K562 (cell line): ENCODE results near the gene C17orf113. TPM values are rescaled to one million over a fixed set of nuclear protein-coding genes. Genes with fewer than 3 reads are reported as not detected.
A peak's percentile ranks its signal among the peaks of the same experiment; 100 is the strongest.

Source experiments
- ATAC-seq: fragments of 200-7000 bp; cut with Tn5 transposase; 3 replicates; pipeline ENCODE4 v1.9.1; 2020; ENCODE audit warnings: moderate library complexity
- BruUV-seq: library from RNA; stranded (reverse); fragments of 400-500 nt; replicated peaks from 2 replicates; lab custom pipeline; 2021; lab: Mats Ljungman, UMichigan
- CTCF ChIA-PET: fragments of 300-600 bp; formaldehyde crosslinking; extraction: SDS; loops from one replicate; lab custom pipeline; 2021; ENCODE audit warnings: low intra/inter-chr PET ratio; lab: Yijun Ruan, JAX
- POLR2A ChIA-PET: fragments of 300-600, 350-650 bp; sonication (Branson Sonifier 250); formaldehyde crosslinking; extraction: SDS; loops from one replicate; lab custom pipeline; 2021; ENCODE audit warnings: antibody characterized with exemption, inconsistent platforms; lab: Yijun Ruan, JAX
- DNase-seq, 4 experiments: peaks; one replicate each; pipeline versions ENCODE4 v3.0.0 to v3.0.0-alpha.2; 2011 to 2018; ENCODE audit warnings: low spot score in 3 of 4, mixed read lengths in 3 of 4; ENCODE audit errors: extremely low read depth in 1 of 4
- FAIRE-seq: peaks from 2 replicates; lab custom pipeline; 2011; peaks lifted over from hg19 to GRCh38; lab: Jason Lieb, UNC
- H2AFZ ChIP-seq: 2 replicates; pipeline ENCODE4 v1.6.0; 2011; ENCODE audit warnings: low read depth, low read length, control low read depth, inconsistent platforms
- H3K27ac ChIP-seq: fragments of 200-600 bp; 3 replicates; pipeline ENCODE4 v1.8.0; 2011; ENCODE audit warnings: low read depth, mild to moderate bottlenecking, control low read depth, inconsistent platforms, low read length, moderate library complexity, mixed read lengths; ENCODE audit errors: extremely low read depth
- H3K27me3 ChIP-seq, 2 experiments: fragments of 300-600 bp in 1 of 2; 2 replicates in 1 of 2; 3 replicates in 1 of 2; pipeline versions ENCODE4 v1.6.0 to v1.8.0; 2011; ENCODE audit warnings: inconsistent platforms in 2 of 2, low read length in 2 of 2, mild to moderate bottlenecking in 1 of 2, mixed read lengths in 1 of 2, moderate library complexity in 1 of 2; ENCODE audit not compliant: control insufficient read depth in 2 of 2, insufficient read depth in 2 of 2
- H3K36me3 ChIP-seq: fragments of 300-600 bp; 3 replicates; pipeline ENCODE4 v1.8.0; 2011; ENCODE audit warnings: mild to moderate bottlenecking, low read length, inconsistent platforms; ENCODE audit not compliant: control insufficient read depth, insufficient read depth
- H3K4me1 ChIP-seq, 2 experiments: fragments of 200-600 bp in 1 of 2; replicated peaks in 1 of 2; 2 replicates in 1 of 2; 3 replicates in 1 of 2; pipeline versions ENCODE4 v1.5.1 to v1.8.0; 2011; ENCODE audit warnings: inconsistent platforms in 2 of 2, low read length in 2 of 2, mild to moderate bottlenecking in 1 of 2, mixed read lengths in 1 of 2, moderate library complexity in 1 of 2; ENCODE audit not compliant: control insufficient read depth in 2 of 2, insufficient read depth in 2 of 2
- H3K4me2 ChIP-seq: 2 replicates; pipeline ENCODE4 v1.6.1; 2011; ENCODE audit warnings: low read length, control low read depth, inconsistent platforms, mixed read lengths; ENCODE audit not compliant: insufficient read depth
- H3K4me3 ChIP-seq: fragments of 200-600 bp; sonication (generic), shearing (Covaris generic); 2 replicates; pipeline ENCODE4 v1.5.1; 2016; ENCODE audit warnings: control low read depth, inconsistent platforms
- H3K79me2 ChIP-seq: fragments of 200-600 bp; 3 replicates; pipeline ENCODE4 v1.8.0; 2011; ENCODE audit warnings: low read length, inconsistent platforms; ENCODE audit not compliant: control insufficient read depth, insufficient read depth
- H3K9ac ChIP-seq, 2 experiments: 2 replicates each; pipeline versions ENCODE4 v1.6.0 to v1.6.1; 2011; ENCODE audit warnings: low read depth in 2 of 2, low read length in 2 of 2, control low read depth in 1 of 2, inconsistent platforms in 1 of 2, mild to moderate bottlenecking in 1 of 2, mixed read lengths in 1 of 2; ENCODE audit not compliant: insufficient read depth in 1 of 2
- H3K9me1 ChIP-seq: one replicate; pipeline ENCODE4 v1.6.0; 2011; ENCODE audit warnings: inconsistent platforms, mild to moderate bottlenecking, low read length, moderate library complexity; ENCODE audit not compliant: control insufficient read depth, insufficient read depth
- H3K9me3 ChIP-seq: replicated peaks from 2 replicates; pipeline ENCODE4 v1.5.1; 2011; ENCODE audit warnings: low read depth, low read length, inconsistent platforms; ENCODE audit not compliant: control insufficient read depth, insufficient read depth
- H4K20me1 ChIP-seq: replicated peaks from 2 replicates; pipeline ENCODE4 v1.6.1; 2011; ENCODE audit warnings: low read length, inconsistent platforms, mixed read lengths; ENCODE audit not compliant: control insufficient read depth, insufficient read depth
- C11orf30 ChIP-seq: fragments of 450-650 bp; IDR thresholded peaks from 2 replicates; pipeline ENCODE4 v1.6.1; 2016; ENCODE audit warnings: low read depth, mild to moderate bottlenecking
- ETV5 ChIP-seq: sonication (generic); formaldehyde crosslinking; IDR thresholded peaks from 2 replicates; pipeline ENCODE4 v1.4.0; 2020; ENCODE audit warnings: low read depth, mild to moderate bottlenecking, missing genetic modification reagents
- KAT8 ChIP-seq: fragments of 450-650 bp; IDR thresholded peaks from 2 replicates; pipeline ENCODE4 v1.6.1; 2016; ENCODE audit warnings: low read depth, mild to moderate bottlenecking
- MAFF ChIP-seq: IDR thresholded peaks from 2 replicates; pipeline ENCODE4 v1.6.1; 2012; ENCODE audit warnings: low read length, improper control_type of control experiment
- MAFG ChIP-seq: fragments of 450-650 bp; conservative IDR thresholded peaks from 2 replicates; pipeline ENCODE4 v1.6.1; 2016; ENCODE audit warnings: missing genetic modification characterization, missing compliant biosample characterization
- MAFK ChIP-seq: IDR thresholded peaks from 2 replicates; pipeline ENCODE4 v1.6.1; 2011; ENCODE audit warnings: low read length, improper control_type of control experiment
- RBM15 ChIP-seq: fragments of 200-400 bp; formaldehyde crosslinking; IDR thresholded peaks from 2 replicates; pipeline ENCODE4 v1.6.1; 2018; ENCODE audit warnings: mild to moderate bottlenecking, low read length, moderate library complexity; ENCODE audit not compliant: insufficient read depth
- SP1 ChIP-seq: sonication (generic); formaldehyde crosslinking; IDR thresholded peaks from 2 replicates; pipeline ENCODE4 v1.8.1; 2022; ENCODE audit warnings: mild to moderate bottlenecking, missing genetic modification reagents
- TAF7 ChIP-seq: fragments of 450-650 bp; IDR thresholded peaks from 2 replicates; pipeline ENCODE4 v1.6.1; 2016; ENCODE audit warnings: missing genetic modification characterization, missing compliant biosample characterization
- TAF9B ChIP-seq: fragments of 450-650 bp; IDR thresholded peaks from 2 replicates; pipeline ENCODE4 v1.6.1; 2018; ENCODE audit warnings: mild to moderate bottlenecking; ENCODE audit not compliant: partially characterized antibody
- ZNF316 ChIP-seq: fragments of 450-650 bp; IDR thresholded peaks from 2 replicates; pipeline ENCODE4 v1.6.1; 2016
- ZNF830 ChIP-seq: fragments of 250-450 bp; sonication (Bioruptor Pico); IDR thresholded peaks from 2 replicates; pipeline ENCODE4 v1.5.0; 2021; ENCODE audit warnings: mild to moderate bottlenecking
- WGBS: fragments of 100-300 bp; shearing (Covaris generic); methylation state at CpG from one replicate; pipeline ENCODE4 v1.1.6; 2016; ENCODE audit warnings: low coverage, mixed read lengths; ENCODE audit not compliant: insufficient coverage; ENCODE audit errors: missing lambda C conversion rate; 5-methylcytosine and 5-hydroxymethylcytosine counted together
- in situ Hi-C: fragments of 300-500 bp; cut with MboI; formaldehyde crosslinking; loops from 4 replicates; pipeline ENCODE4 v1.15.0; 2018; ENCODE audit warnings: inconsistent platforms, mixed read lengths
- intact Hi-C: fragments of 100-400 bp; cut with micrococcal nuclease; formaldehyde crosslinking; loops from 2 replicates; pipeline ENCODE4 v1.14.2; 2022
- polyA plus RNA-seq, 8 experiments: library from polyadenylated mRNA; depleted of rRNA in 4 of 8; stranded (reverse) in 5 of 8; unstranded in 3 of 8; fragments of >200 nt; fragmentation: Nextera tagmentation in 2 of 8; fragmentation: Illumina TruSeq in 1 of 8; extraction: Ambion mirVana in 2 of 8; extraction: Trizol in 1 of 8; gene quantifications; 2 replicates each; pipeline versions ENCODE4 v1.2.1 to v1.2.3, GENCODE V29; 2011 to 2014; ENCODE audit warnings: inconsistent platforms in 1 of 8, missing spikeins in 1 of 8
- total RNA-seq, 7 experiments: library from RNA; depleted of rRNA in 6 of 7; stranded (reverse); fragments of >200 nt in 6 of 7; fragmentation: Illumina TruSeq in 2 of 7; extraction: Trizol in 2 of 7; gene quantifications; 2 replicates each; pipeline versions ENCODE4 v1.2.1 to v1.2.3, GENCODE V29; 2011 to 2021; ENCODE audit warnings: low replicate concordance in 1 of 7
- TF ChIP-seq, protein P1 (sequence below), 2 experiments: IDR thresholded peaks; 2 replicates each; pipeline ENCODE4 v1.6.1; 2012; ENCODE audit warnings: improper control_type of control experiment in 2 of 2, low read depth in 2 of 2, low read length in 2 of 2, borderline replicate concordance in 1 of 2
- TF ChIP-seq, protein P2 (sequence below): fragments of 250-450 bp; sonication (Bioruptor Pico); IDR thresholded peaks from 2 replicates; pipeline ENCODE4 v1.5.0; 2021

The C17orf113 gene
- total and polyA plus RNA-seq, 9 of the 15 experiments (the other 6 are each of a cell fraction or from before 2014, with no cell fraction given), result 0.10 to 1.2 (median 0.31) TPM

DNA sequence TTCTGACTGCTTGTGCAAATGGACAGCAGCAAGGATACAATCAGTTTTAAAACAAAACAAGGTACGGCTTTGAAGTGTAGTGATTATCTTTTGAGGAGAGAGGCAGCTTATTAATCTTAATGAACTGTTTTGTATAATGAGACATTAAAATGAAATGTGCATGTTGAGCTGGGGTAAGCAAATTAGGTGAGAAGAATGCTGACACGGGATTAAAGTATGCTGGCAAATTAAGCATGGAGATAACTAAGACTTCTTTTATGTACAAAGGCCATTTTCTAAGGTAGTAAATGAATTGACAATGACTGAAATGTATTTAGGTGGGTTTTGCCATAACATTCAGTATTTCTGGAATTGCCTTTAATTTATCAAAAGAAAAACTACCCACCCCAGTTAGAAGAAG lies 51.9 kb downstream of the C17orf113 start:
- no peak overlapping the region for H3K27ac ChIP-seq

DNA sequence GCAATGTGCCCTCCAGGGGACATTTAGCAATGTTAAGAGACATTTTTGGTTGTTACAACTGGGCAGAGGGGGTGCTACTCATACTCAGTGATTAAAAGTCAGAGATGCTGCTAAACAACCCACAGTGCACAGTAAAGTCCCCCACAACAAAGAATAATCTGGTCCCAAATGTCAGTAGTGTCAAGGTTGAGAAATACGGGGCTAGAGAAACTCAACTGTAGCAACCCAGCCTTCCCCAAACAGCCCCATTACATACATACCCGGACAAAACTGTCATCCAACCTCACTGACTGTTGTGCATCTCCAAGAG lies 53.6 kb downstream of the C17orf113 start:
- Histone ChIP-seq H3K4me1 (no peaks in the 10 kb centered on the region), H3K9me3 (no peaks in the 10 kb centered on the region), H2AFZ (no peak overlapping the region), H3K27me3 (no peaks in the 10 kb centered on the region), H3K9me1 (no peaks in the 10 kb centered on the region), H3K36me3 (peaks cover 89% of the 10 kb centered on the region), H3K27ac (no peak overlapping the region), H3K9ac (no peak overlapping the region), H3K79me2 (peaks cover 11% of the 10 kb centered on the region; the same call in 2 of the 3 replicates), H3K4me3 (no peak overlapping the region), H3K4me2 (no peak overlapping the region), H4K20me1 (no peaks in the 10 kb centered on the region; the same call in 1 of the 2 replicates)
- CTCF ChIA-PET, result no interaction called here
- WGBS, result 98% methylated on average over 2 of the region's 2 CpGs
- ATAC-seq (no peak), DNase-seq (no peak), FAIRE-seq (no peak)
- intact Hi-C loops (no loop called here), in situ Hi-C loops (no loop called here)
- BruUV-seq, result no TSS peak
- TF ChIP-seq ZNF830 (no peak), TAF7 (tag) (no peak), TAF9B (no peak), KAT8 (no peak), SP1 (CRISPR knock-in tag) (no peak)
- TF ChIP-seq, protein P1, sequence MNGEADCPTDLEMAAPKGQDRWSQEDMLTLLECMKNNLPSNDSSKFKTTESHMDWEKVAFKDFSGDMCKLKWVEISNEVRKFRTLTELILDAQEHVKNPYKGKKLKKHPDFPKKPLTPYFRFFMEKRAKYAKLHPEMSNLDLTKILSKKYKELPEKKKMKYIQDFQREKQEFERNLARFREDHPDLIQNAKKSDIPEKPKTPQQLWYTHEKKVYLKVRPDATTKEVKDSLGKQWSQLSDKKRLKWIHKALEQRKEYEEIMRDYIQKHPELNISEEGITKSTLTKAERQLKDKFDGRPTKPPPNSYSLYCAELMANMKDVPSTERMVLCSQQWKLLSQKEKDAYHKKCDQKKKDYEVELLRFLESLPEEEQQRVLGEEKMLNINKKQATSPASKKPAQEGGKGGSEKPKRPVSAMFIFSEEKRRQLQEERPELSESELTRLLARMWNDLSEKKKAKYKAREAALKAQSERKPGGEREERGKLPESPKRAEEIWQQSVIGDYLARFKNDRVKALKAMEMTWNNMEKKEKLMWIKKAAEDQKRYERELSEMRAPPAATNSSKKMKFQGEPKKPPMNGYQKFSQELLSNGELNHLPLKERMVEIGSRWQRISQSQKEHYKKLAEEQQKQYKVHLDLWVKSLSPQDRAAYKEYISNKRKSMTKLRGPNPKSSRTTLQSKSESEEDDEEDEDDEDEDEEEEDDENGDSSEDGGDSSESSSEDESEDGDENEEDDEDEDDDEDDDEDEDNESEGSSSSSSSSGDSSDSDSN (IDR thresholded peaks at IDR 0.05; ENCODE audit: borderline replicate concordance in 1 of 2, low read depth in 2 of 2, low read length in 2 of 2), result no peak
- POLR2A ChIA-PET, result interaction anchor here (0.6 to 3.9 kb wide), 6 partner anchors 9 to 210 kb away, joined by 3 to 16 read pairs (median 4); partner anchors contain the start of gene JUP

More for the DNA sequence above, 51.9 kb downstream of the C17orf113 start:
- Histone ChIP-seq H4K20me1 (peaks cover 9% of the 10 kb centered on the region; the same call in 1 of the 2 replicates), H3K9me3 (no peaks in the 10 kb centered on the region), H3K36me3 (peaks cover 89% of the 10 kb centered on the region), H3K4me2 (no peak overlapping the region), H2AFZ (no peak overlapping the region), H3K79me2 (peaks cover 27% of the 10 kb centered on the region), H3K27me3 (no peaks in the 10 kb centered on the region), H3K4me3 (no peak overlapping the region), H3K4me1 (no peaks in the 10 kb centered on the region; a peak in 1 of 5 replicates), H3K9me1 (no peaks in the 10 kb centered on the region), H3K9ac (no peak overlapping the region)
- ChIA-PET CTCF (no interaction called here), POLR2A (interaction anchor here (1.3 to 3.9 kb wide), 3 partner anchors 10 to 18 kb away, joined by 3 to 16 read pairs (median 5); partner anchors contain the start of gene DNAJC7)
- in situ Hi-C loops (no loop called here), intact Hi-C loops (no loop called here)
- no peak for DNase-seq
- 35% methylated on average over 2 of the region's 2 CpGs for WGBS
- BruUV-seq, result no TSS peak
- TF ChIP-seq ETV5 (CRISPR knock-in tag) (no peak), C11orf30 (peak; percentile 66), MAFF (peak; percentile 66), ZNF316 (peak; percentile 80), RBM15 (no peak), MAFG (tag) (peak; percentile 41; the same call in 1 of the 2 replicates), MAFK (peak; percentile 62; the same call in 1 of the 2 replicates)
- TF ChIP-seq, protein P2, sequence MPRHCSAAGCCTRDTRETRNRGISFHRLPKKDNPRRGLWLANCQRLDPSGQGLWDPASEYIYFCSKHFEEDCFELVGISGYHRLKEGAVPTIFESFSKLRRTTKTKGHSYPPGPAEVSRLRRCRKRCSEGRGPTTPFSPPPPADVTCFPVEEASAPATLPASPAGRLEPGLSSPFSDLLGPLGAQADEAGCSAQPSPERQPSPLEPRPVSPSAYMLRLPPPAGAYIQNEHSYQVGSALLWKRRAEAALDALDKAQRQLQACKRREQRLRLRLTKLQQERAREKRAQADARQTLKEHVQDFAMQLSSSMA (CRISPR knock-in tag), result no peak
- no peak for FAIRE-seq
- ATAC-seq, result no peak
